SK-N-SH (cell line): Measurements from ENCODE around the gene MAPKAPK3. TPM values are rescaled to one million over a fixed set of nuclear protein-coding genes. Genes with fewer than 3 reads are reported as not detected.

ENCODE experiments used
- CTCF ChIA-PET: fragments of 300-600, 350-600 bp; formaldehyde crosslinking; extraction: SDS; loops from one replicate; lab custom pipeline; 2021; lab: Yijun Ruan, JAX
- POLR2A ChIA-PET: fragments of 350-600 bp; sonication (Branson Sonifier 250); formaldehyde crosslinking; extraction: SDS; loops from one replicate; lab custom pipeline; 2020; ENCODE audit warnings: antibody characterized with exemption, inconsistent platforms; lab: Yijun Ruan, JAX
- DNase-seq: peaks from one replicate; pipeline ENCODE4 v3.0.0; 2012
- H2AFZ ChIP-seq: fragments of 200-600 bp; sonication (generic); 2 replicates; pipeline ENCODE4 v1.8.1; 2016; ENCODE audit warnings: antibody characterized with exemption, mild to moderate bottlenecking, low read depth
- H3F3A ChIP-seq: fragments of 200-600 bp; sonication (generic); replicated peaks from 2 replicates; pipeline ENCODE3; 2016; ENCODE audit warnings: antibody characterized with exemption, mild to moderate bottlenecking; ENCODE audit not compliant: insufficient read depth
- H3K27ac ChIP-seq, 2 experiments: fragments of 200-500 bp in 1 of 2; fragments of 200-600 bp in 1 of 2; sonication (Bioruptor generic) in 1 of 2; sonication (generic), shearing (Covaris generic) in 1 of 2; 2 replicates each; pipeline versions ENCODE4 v1.5.1 to v1.6.1; 2014 to 2016; ENCODE audit warnings: low read depth in 2 of 2, inconsistent platforms in 1 of 2, low read length in 1 of 2, mild to moderate bottlenecking in 1 of 2, mixed read lengths in 1 of 2
- H3K27me3 ChIP-seq: fragments of 200-600 bp; sonication (generic), shearing (Covaris generic); 2 replicates; pipeline ENCODE4 v1.6.1; 2016; ENCODE audit warnings: mixed run types; ENCODE audit not compliant: insufficient read depth
- H3K36me3 ChIP-seq, 2 experiments: fragments of 200-500 bp in 1 of 2; fragments of 200-600 bp in 1 of 2; sonication (Bioruptor generic) in 1 of 2; sonication (generic) in 1 of 2; replicated peaks in 1 of 2; 2 replicates each; pipeline versions ENCODE3 to v1.5.1; 2014 to 2016; ENCODE audit warnings: low read length in 1 of 2, mild to moderate bottlenecking in 1 of 2; ENCODE audit not compliant: insufficient read depth in 2 of 2, control insufficient read depth in 1 of 2
- H3K4me1 ChIP-seq, 2 experiments: fragments of 200-500 bp in 1 of 2; fragments of 200-600 bp in 1 of 2; sonication (Bioruptor generic) in 1 of 2; sonication (generic), shearing (Covaris generic) in 1 of 2; 2 replicates each; pipeline versions ENCODE4 v1.5.1 to v1.6.1; 2014 to 2016; ENCODE audit warnings: low read depth in 1 of 2, low read length in 1 of 2, mixed run types in 1 of 2; ENCODE audit not compliant: insufficient read depth in 2 of 2, control insufficient read depth in 1 of 2
- H3K4me2 ChIP-seq: fragments of 200-600 bp; sonication (generic), shearing (Covaris generic); 2 replicates; pipeline ENCODE4 v1.6.1; 2017; ENCODE audit warnings: mixed run types
- H3K4me3 ChIP-seq, 2 experiments: fragments of 200-500 bp in 1 of 2; fragments of 200-600 bp in 1 of 2; sonication (Bioruptor generic) in 1 of 2; sonication (generic), shearing (Covaris generic) in 1 of 2; 2 replicates each; pipeline versions ENCODE4 v1.5.1 to v1.8.1; 2014 to 2016; ENCODE audit warnings: low read depth in 2 of 2, inconsistent platforms in 1 of 2, low read length in 1 of 2, mild to moderate bottlenecking in 1 of 2, mixed read lengths in 1 of 2, moderate library complexity in 1 of 2
- H3K79me2 ChIP-seq: fragments of 200-600 bp; sonication (generic); 2 replicates; pipeline ENCODE4 v1.8.1; 2017; ENCODE audit warnings: mild to moderate bottlenecking; ENCODE audit not compliant: insufficient read depth
- H3K9ac ChIP-seq: fragments of 200-600 bp; sonication (generic); 2 replicates; pipeline ENCODE4 v1.6.1; 2017; ENCODE audit warnings: mixed run types
- H3K9me2 ChIP-seq: fragments of 200-600 bp; sonication (generic); 2 replicates; pipeline ENCODE4 v1.6.1; 2017; ENCODE audit warnings: mixed run types
- H3K9me3 ChIP-seq: fragments of 200-600 bp; sonication (generic); 2 replicates; pipeline ENCODE4 v1.6.1; 2017; ENCODE audit warnings: mixed run types, mild to moderate bottlenecking, moderate library complexity
- H4K20me1 ChIP-seq: fragments of 200-600 bp; sonication (generic); 2 replicates; pipeline ENCODE4 v1.6.1; 2017; ENCODE audit warnings: mild to moderate bottlenecking, mixed run types; ENCODE audit not compliant: insufficient read depth
- CHD2 ChIP-seq: fragments of 150-350 bp; IDR thresholded peaks from 2 replicates; pipeline ENCODE4 v1.6.1; 2018; ENCODE audit warnings: low read length; ENCODE audit not compliant: partially characterized antibody
- EZH2phosphoT487 ChIP-seq: fragments of 200-600 bp; sonication (generic); IDR thresholded peaks from 2 replicates; pipeline ENCODE4 v1.6.1; 2017; ENCODE audit warnings: low read depth, mixed run types, mild to moderate bottlenecking, antibody characterized with exemption, moderate library complexity, borderline replicate concordance
- FOSL2 ChIP-seq: IDR thresholded peaks from 2 replicates; pipeline ENCODE4 v1.4.0; 2012; ENCODE audit warnings: low read depth, mild to moderate bottlenecking, moderate library complexity, borderline replicate concordance
- GABPA ChIP-seq: IDR thresholded peaks from 2 replicates; pipeline ENCODE4 v1.4.0; 2012; ENCODE audit warnings: low read depth, mild to moderate bottlenecking
- IRF3 ChIP-seq: fragments of 150-350 bp; IDR thresholded peaks from 2 replicates; pipeline ENCODE4 v1.6.1; 2016; ENCODE audit warnings: mild to moderate bottlenecking, low read depth, low read length
- JUND ChIP-seq: IDR thresholded peaks from 2 replicates; pipeline ENCODE4 v1.4.0; 2012
- MAX ChIP-seq: IDR thresholded peaks from 2 replicates; pipeline ENCODE4 v1.4.0; 2012; ENCODE audit warnings: low read depth
- NFIC ChIP-seq: IDR thresholded peaks from 2 replicates; pipeline ENCODE4 v1.4.0; 2012; ENCODE audit warnings: borderline replicate concordance
- NRF1 ChIP-seq: IDR thresholded peaks from 2 replicates; pipeline ENCODE4 v1.6.1; 2012; ENCODE audit warnings: low read depth, mild to moderate bottlenecking, low read length
- PBX3 ChIP-seq: IDR thresholded peaks from 2 replicates; pipeline ENCODE4; 2012
- POLR2AphosphoS5 ChIP-seq: IDR thresholded peaks from 2 replicates; pipeline ENCODE4 v1.6.1; 2012; ENCODE audit warnings: low read depth, low read length
- RAD21 ChIP-seq: IDR thresholded peaks from 2 replicates; pipeline ENCODE4 v1.6.1; 2012; ENCODE audit warnings: mild to moderate bottlenecking, low read length
- RCOR1 ChIP-seq: fragments of 150-350 bp; IDR thresholded peaks from 2 replicates; pipeline ENCODE4 v1.6.1; 2017; ENCODE audit warnings: antibody characterized with exemption, low read length
- RFX5 ChIP-seq: IDR thresholded peaks from 2 replicates; pipeline ENCODE4 v1.6.1; 2012; ENCODE audit warnings: mild to moderate bottlenecking, improper control_type of control experiment, low read length
- RXRA ChIP-seq: IDR thresholded peaks from 2 replicates; pipeline ENCODE4 v1.4.0; 2012; ENCODE audit warnings: low read depth, mild to moderate bottlenecking, borderline replicate concordance
- SIN3A ChIP-seq: IDR thresholded peaks from 2 replicates; pipeline ENCODE4 v1.6.1; 2012; ENCODE audit warnings: low read depth, mild to moderate bottlenecking, low read length, moderate library complexity, borderline replicate concordance
- SMC3 ChIP-seq: IDR thresholded peaks from 2 replicates; pipeline ENCODE4 v1.6.1; 2012; ENCODE audit warnings: low read depth, low read length, improper control_type of control experiment
- TEAD4 ChIP-seq: IDR thresholded peaks from 2 replicates; pipeline ENCODE4 v1.4.0; 2012; ENCODE audit warnings: mild to moderate bottlenecking, borderline replicate concordance; ENCODE audit not compliant: insufficient read depth
- YY1 ChIP-seq: IDR thresholded peaks from 2 replicates; pipeline ENCODE4 v1.4.0; 2012; ENCODE audit warnings: low read depth, mild to moderate bottlenecking
- WGBS: methylation state at CpG from one replicate; pipeline ENCODE4 v1.1.6; 2017; ENCODE audit warnings: low lambda C conversion rate; 5-methylcytosine and 5-hydroxymethylcytosine counted together
- polyA plus RNA-seq, 3 experiments: library from polyadenylated mRNA; depleted of rRNA; stranded (reverse); fragments of >200 nt; gene quantifications; 2 replicates each; pipeline ENCODE4 v1.2.3, GENCODE V29; 2012

The MAPKAPK3 gene
- polyA plus RNA-seq, 1 of the 3 experiments (the other 2 are of a cell fraction) = 29.4 TPM

- Histone ChIP-seq H4K20me1 (no peaks in the 10 kb centered on the region), H3K9me3 (no peaks in the 10 kb centered on the region), H3K4me3 (no peak overlapping the region), H3K9ac (0 out of 2 replicates have a peak overlapping the region, but pooled peaks have one; percentile 57), H3K9me2 (no peaks in the 10 kb centered on the region), H3K4me2 (0 out of 2 replicates have a peak overlapping the region, but pooled peaks have one; percentile 51), H3K79me2 (no peaks in the 10 kb centered on the region), H3K4me1 (peaks cover 17 to 41% of the 10 kb centered on the region in 2 experiments), H3K36me3 (peaks cover 0 to 4% of the 10 kb centered on the region in 2 experiments), H3F3A (no peaks in the 10 kb centered on the region), H3K27me3 (no peaks in the 10 kb centered on the region), H3K27ac (peak overlapping the region; percentile 70 to 93; a peak in 1 of 4 replicates), H2AFZ (no peak overlapping the region)
- POLR2A ChIA-PET = interaction anchor here (1.5 to 2.8 kb wide), 3 partner anchors 7 to 33 kb away, joined by 4 to 23 read pairs (median 7); partner anchors contain the start of gene HEMK1
- CTCF ChIA-PET = interaction anchor here (0.7 to 25.1 kb wide), 5 partner anchors 11 to 408 kb away, joined by 3 to 648 read pairs (median 5); partner anchors contain the start of genes C3orf18, CISH, HEMK1 and MAPKAPK3
- no peak for DNase-seq
- TF ChIP-seq RXRA (no peak), CHD2 (no peak), RAD21 (no peak), IRF3 (no peak), SIN3A (no peak), RCOR1 (no peak), NRF1 (no peak), NFIC (no peak), MAX (no peak), SMC3 (no peak), EZH2phosphoT487 (no peak), GABPA (no peak), RFX5 (no peak), PBX3 (no peak), TEAD4 (no peak), YY1 (no peak), FOSL2 (no peak), POLR2AphosphoS5 (no peak), JUND (no peak)
- 94% methylated on average over 6 of the region's 9 CpGs for WGBS
Observed at GRCh38 chr3:50602595-50603191, 14.3 kb upstream of the MAPKAPK3 start.
